ENCODE results near the gene GSTM3.
A peak's percentile ranks its signal among the peaks of the same experiment; 100 is the strongest.
"Not testable (repeated sequence)": the region's sequence is repeated elsewhere in the genome, so short reads cannot be mapped to it uniquely, and the experiment has no call there.

GSTM3 gene

GRCh38 chr1:109775398-109775797 lies 34.6 kb upstream of the GSTM3 start:
- DNase-seq (ENCODE audit: low read depth in 2 of 2), result no peak

- no peak for DNase-seq (ENCODE audit: low read depth in 2 of 2)
Measured at GRCh38 chr1:109773900-109774485, 33.2 kb upstream of the GSTM3 start.

GRCh38 chr1:109773203-109773899 lies 32.5 kb upstream of the GSTM3 start:
- DNase-seq (ENCODE audit: low read depth in 2 of 2), result peak; percentile 49 to 51

GRCh38 chr1:109772658-109773202 lies 31.9 kb upstream of the GSTM3 start:
- DNase-seq (ENCODE audit: low read depth in 2 of 2), result no peak

- DNase-seq (ENCODE audit: low read depth in 2 of 2), result no peak
Measured at GRCh38 chr1:109771712-109772657, 31.1 kb upstream of the GSTM3 start.

- no peak for DNase-seq (ENCODE audit: low read depth in 2 of 2)
Measured at GRCh38 chr1:109770331-109771095, 29.7 kb upstream of the GSTM3 start.

GRCh38 chr1:109769330-109770078 lies 28.7 kb upstream of the GSTM3 start:
- DNase-seq (ENCODE audit: low read depth in 2 of 2), result no peak

GRCh38 chr1:109768820-109769219 lies 28.0 kb upstream of the GSTM3 start:
- DNase-seq (ENCODE audit: low read depth in 2 of 2), result no peak

- DNase-seq (ENCODE audit: low read depth in 2 of 2), result no peak
Measured at GRCh38 chr1:109768335-109768650, 27.5 kb upstream of the GSTM3 start.

- DNase-seq (ENCODE audit: low read depth in 2 of 2), result no peak
Measured at GRCh38 chr1:109767637-109768334, 26.9 kb upstream of the GSTM3 start.

- not testable (repeated sequence) for DNase-seq (ENCODE audit: low read depth in 2 of 2)
Measured at GRCh38 chr1:109766991-109767636, 26.3 kb upstream of the GSTM3 start.

- no peak for DNase-seq (ENCODE audit: low read depth in 2 of 2)
Measured at GRCh38 chr1:109765896-109766615, 25.2 kb upstream of the GSTM3 start.

- no peak for DNase-seq (ENCODE audit: low read depth in 2 of 2)
Measured at GRCh38 chr1:109765483-109765815, 24.6 kb upstream of the GSTM3 start.

GRCh38 chr1:109764561-109765482 lies 24.0 kb upstream of the GSTM3 start:
- DNase-seq (ENCODE audit: low read depth in 2 of 2), result no peak

- DNase-seq (ENCODE audit: low read depth in 2 of 2), result no peak
Measured at GRCh38 chr1:109763646-109764415, 23.0 kb upstream of the GSTM3 start, which contains the start of gene EPS8L3. TSS of gene EPS8L3 (minus strand) at chr1:109763923. CDS start at chr1:109761749, 2,174 bp downstream.

- DNase-seq (ENCODE audit: low read depth in 2 of 2), result no peak
Measured at GRCh38 chr1:109762821-109763645, 22.2 kb upstream of the GSTM3 start.

All from stimulated activated CD8-positive, alpha-beta memory T cell treated with anti-CD3 and anti-CD28 coated beads, Interleukin-15, amount 100 ng/mL, for 48 hours (primary cell).